Measurements from ENCODE around the gene TMEM9. TPM values are rescaled to one million over a fixed set of nuclear protein-coding genes. Genes with fewer than 3 reads are reported as not detected.

TMEM9 gene
- total and polyA plus RNA-seq, 2 of the 8 experiments (the other 6 are each of a cell fraction or from before 2014, with no cell fraction given): 79.9 to 181 TPM

DNA sequence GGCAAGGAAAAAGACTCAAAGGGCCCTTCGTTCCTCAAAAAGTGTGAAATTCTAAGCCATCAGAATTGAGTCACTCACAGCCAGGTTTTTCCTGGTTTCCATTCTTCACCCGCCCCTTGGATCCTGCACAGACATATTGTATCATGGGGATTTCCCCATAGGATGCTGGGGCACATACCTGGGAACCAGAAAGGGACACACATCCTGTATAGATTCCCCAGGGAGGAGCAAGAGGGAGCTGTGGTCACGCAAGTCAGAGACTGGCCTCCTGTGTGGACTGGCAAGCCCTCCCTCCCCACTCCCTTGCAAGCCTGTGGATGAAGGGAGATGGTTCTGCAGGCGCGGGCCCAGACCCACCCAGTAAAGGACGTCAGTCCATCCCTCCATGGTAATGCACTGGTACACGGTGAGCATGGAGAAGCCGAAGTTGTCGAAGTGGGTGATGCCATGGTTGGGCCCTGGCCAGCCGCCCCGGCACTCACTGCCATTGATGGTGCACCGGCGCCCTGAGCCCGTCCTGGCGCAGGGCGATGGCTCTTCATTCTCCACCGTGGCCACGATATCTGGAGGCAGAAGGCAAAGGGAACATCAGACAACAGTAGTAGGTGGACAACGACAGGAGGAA is 65.3 kb downstream of the TMEM9 start:
- H3K23ac ChIP-seq (ENCODE audit: insufficient read length): no peak overlapping the region
- 82% methylated on average over 19 of the region's 19 CpGs; no CpG with 5 or more reads in 1 of the 2 experiments for WGBS, 2 experiments (ENCODE audit: extremely low coverage in 1 of 2, insufficient coverage in 1 of 2, insufficient read length in 1 of 2, insufficient replicate concordance in 2 of 2, low coverage in 1 of 2, low lambda C conversion rate in 2 of 2, missing lambda C conversion rate in 1 of 2)
- H3K4me2 ChIP-seq (ENCODE audit: insufficient read depth in 1 of 2, low read depth in 2 of 2, low read length in 2 of 2): no peak overlapping the region
- no peak for TF ChIP-seq TEAD4 (IDR thresholded peaks at IDR 0.05; ENCODE audit: low read depth, low read length)
- TF ChIP-seq EGR1 (IDR thresholded peaks at IDR 0.05; ENCODE audit: borderline replicate concordance, low read depth, low read length): no peak
- TF ChIP-seq HDAC2 (IDR thresholded peaks at IDR 0.05; ENCODE audit: borderline replicate concordance in 1 of 2, low read depth in 2 of 2, low read length in 2 of 2): no peak
- no peak for TF ChIP-seq USF2 (IDR thresholded peaks at IDR 0.05; ENCODE audit: low read length)
- TF ChIP-seq BCL11A (IDR thresholded peaks at IDR 0.05; ENCODE audit: low read depth in 2 of 2, low read length in 2 of 2): no peak
- no peak for TF ChIP-seq SP4 (IDR thresholded peaks at IDR 0.05; ENCODE audit: low read length)
- TF ChIP-seq CEBPB (IDR thresholded peaks at IDR 0.05; ENCODE audit: low read depth, low read length): no peak
- TF ChIP-seq RAD21 (IDR thresholded peaks at IDR 0.05 in 1 of 2, conservative IDR thresholded peaks at IDR 0.05 in 1 of 2; ENCODE audit: low read depth in 2 of 2, low read length in 2 of 2): peak; percentile 24 to 35; a peak in 3 of 4 replicates
- TF ChIP-seq CTCF (IDR thresholded peaks at IDR 0.05; ENCODE audit: control extremely low read depth in 1 of 3, insufficient read depth in 1 of 3, low read depth in 1 of 3, low read length in 3 of 3): peak in 2 of 3 experiments; percentile 9 to 15; a peak in 2 of 4 replicates

More for the DNA sequence above, 65.3 kb downstream of the TMEM9 start:
- Histone ChIP-seq H3K4ac (replicated peaks; ENCODE audit: insufficient read length, low read depth, low read length) (no peak overlapping the region), H2BK12ac (ENCODE audit: low read depth, low read length) (no peak overlapping the region), H3K79me1 (ENCODE audit: low read depth, low read length) (no peaks in the 10 kb centered on the region), H3K9ac (replicated peaks in 1 of 4; ENCODE audit: extremely low read depth in 1 of 4, low read depth in 3 of 4, low read length in 3 of 4) (no peak overlapping the region), H3K14ac (ENCODE audit: insufficient read length) (no peak overlapping the region), H4K20me1 (replicated peaks in 1 of 2; ENCODE audit: control insufficient read depth in 1 of 2, insufficient read depth in 2 of 2, low read length in 2 of 2) (no peaks in the 10 kb centered on the region), H3K18ac (ENCODE audit: extremely low read depth, low read length) (no peak overlapping the region), H4K8ac (ENCODE audit: extremely low read depth, insufficient read depth, low read length) (no peak overlapping the region), H2BK120ac (replicated peaks; ENCODE audit: low read depth, low read length) (no peak overlapping the region), H3K27me3 (replicated peaks in 1 of 4; ENCODE audit: control insufficient read depth in 3 of 4, extremely low read depth in 1 of 4, insufficient read depth in 3 of 4, low read length in 3 of 4) (no peaks in the 10 kb centered on the region), H3K4me1 (replicated peaks in 1 of 4; ENCODE audit: control insufficient read depth in 3 of 4, insufficient read depth in 4 of 4, low read length in 3 of 4) (no peaks in the 10 kb centered on the region), H2AK5ac (ENCODE audit: low read depth, low read length) (no peak overlapping the region), H4K91ac (replicated peaks; ENCODE audit: insufficient read length, low read length) (no peak overlapping the region), H4K5ac (ENCODE audit: insufficient read length, low read depth, low read length) (no peak overlapping the region), H3K36me3 (ENCODE audit: control insufficient read depth in 2 of 4, insufficient read depth in 4 of 4, low read length in 3 of 4) (no peaks in the 10 kb centered on the region), H3K79me2 (ENCODE audit: control insufficient read depth in 1 of 2, insufficient read depth in 2 of 2, low read length in 2 of 2) (no peaks in the 10 kb centered on the region), H3K23me2 (ENCODE audit: low read depth, low read length) (no peaks in the 10 kb centered on the region), H2BK15ac (ENCODE audit: low read length) (no peak overlapping the region), H2BK5ac (ENCODE audit: low read depth, low read length) (no peak overlapping the region), H2BK20ac (ENCODE audit: low read length) (no peak overlapping the region), H2AFZ (ENCODE audit: low read length) (no peak overlapping the region), H3K56ac (replicated peaks; ENCODE audit: insufficient read length, low read depth, low read length) (no peak overlapping the region), H3K9me3 (ENCODE audit: insufficient read depth in 2 of 2, low read depth in 1 of 2, low read length in 1 of 2) (no peaks in the 10 kb centered on the region), H3K27ac (ENCODE audit: low read depth, low read length) (no peak overlapping the region), H3K4me3 (ENCODE audit: extremely low read depth in 1 of 4, insufficient read depth in 2 of 4, low read depth in 3 of 4, low read length in 4 of 4) (no peak overlapping the region)
- FAIRE-seq (no peak), DNase-seq (ENCODE audit: low read depth in 1 of 2, low spot score in 2 of 2) (no peak)
- CTCF ChIA-PET (ENCODE audit: partially characterized antibody): interaction anchor here (0.8 to 3.6 kb wide), 9 partner anchors 9 to 109 kb away, joined by 3 to 29 read pairs (median 3); no protein-coding TSS in a partner anchor
- POLR2A ChIA-PET (ENCODE audit: partially characterized antibody): no interaction called here
